B cell (primary cell): ENCODE measurements around the gene PRKCA. TPM values are rescaled to one million over a fixed set of nuclear protein-coding genes. Genes with fewer than 3 reads are reported as not detected.

Experiments used
- ATAC-seq: fragments of 200-7000 bp; cut with Tn5 transposase; one replicate; pipeline ENCODE4 v1.10.0; 2021; ENCODE audit warnings: low read depth, mild to moderate bottlenecking, moderate number of reproducible peaks, moderate library complexity
- CTCF ChIA-PET: fragments of 350-600 bp; sonication (Branson Sonifier 250); formaldehyde crosslinking; loops from one replicate; lab custom pipeline; 2021; ENCODE audit warnings: antibody characterized with exemption, inconsistent platforms; lab: Charles Lee
- POLR2A ChIA-PET: fragments of 350-600 bp; sonication (Branson Sonifier 250); formaldehyde crosslinking; loops from one replicate; lab custom pipeline; 2021; ENCODE audit warnings: antibody characterized with exemption; lab: Charles Lee
- DNase-seq: peaks from one replicate; pipeline ENCODE4 v3.0.0; 2013
- H2AFZ ChIP-seq: 2 replicates; pipeline ENCODE4 v1.6.1; 2012; ENCODE audit warnings: mild to moderate bottlenecking, low read depth, low read length; ENCODE audit not compliant: insufficient read depth, poor library complexity, severe bottlenecking
- H3K27ac ChIP-seq, 2 donors: 1 replicate in 1 of 2; 2 replicates in 1 of 2; pipeline ENCODE4 v1.5.1; 2012 to 2013; ENCODE audit warnings: low read length in 2 of 2, mild to moderate bottlenecking in 2 of 2, moderate library complexity in 1 of 2
- H3K27me3 ChIP-seq, 4 experiments: fragments of 200-600 bp in 1 of 4; sonication (generic) in 1 of 4; replicated peaks in 1 of 4; 1 replicate in 2 of 4; 2 replicates in 2 of 4; pipeline versions ENCODE4 v1.6.1 to v1.7.0; 2013 to 2016; ENCODE audit warnings: low read length in 3 of 4, mild to moderate bottlenecking in 2 of 4, mixed read lengths in 1 of 4, moderate library complexity in 1 of 4; ENCODE audit not compliant: insufficient read depth in 4 of 4, control insufficient read depth in 3 of 4; ENCODE audit errors: control extremely low read depth in 1 of 4
- H3K36me3 ChIP-seq, 2 experiments: replicated peaks in 1 of 2; 1 replicate in 1 of 2; 2 replicates in 1 of 2; pipeline versions ENCODE4 v1.6.1 to v1.7.1; 2013; ENCODE audit warnings: low read length in 1 of 2; ENCODE audit not compliant: insufficient read depth in 2 of 2, control insufficient read depth in 1 of 2; ENCODE audit errors: control extremely low read depth in 1 of 2, extremely low read depth in 1 of 2
- H3K4me1 ChIP-seq, 2 donors: fragments of 200-600 bp in 1 of 2; sonication (generic) in 1 of 2; 1 replicate in 1 of 2; 2 replicates in 1 of 2; pipeline versions ENCODE4 v1.5.1 to v1.6.1; 2013 to 2017; ENCODE audit warnings: low read length in 2 of 2; ENCODE audit not compliant: control insufficient read depth in 2 of 2, insufficient read depth in 2 of 2
- H3K4me2 ChIP-seq: replicated peaks from 2 replicates; pipeline ENCODE3; 2012; ENCODE audit warnings: mild to moderate bottlenecking, low read depth, low read length; ENCODE audit not compliant: poor library complexity, severe bottlenecking
- H3K4me3 ChIP-seq, 5 experiments: fragments of 200-600 bp in 1 of 5; sonication (generic) in 1 of 5; 1 replicate in 3 of 5; 2 replicates in 2 of 5; pipeline versions ENCODE4 v1.5.1 to v1.7.0; 2011 to 2016; ENCODE audit warnings: low read length in 4 of 5, mild to moderate bottlenecking in 4 of 5, low read depth in 2 of 5, control low read depth in 1 of 5, moderate library complexity in 1 of 5; ENCODE audit not compliant: insufficient read depth in 1 of 5; ENCODE audit errors: control extremely low read depth in 1 of 5, extremely low read depth in 1 of 5
- H3K79me2 ChIP-seq: fragments of 200-600 bp; sonication (generic); one replicate; pipeline ENCODE4 v1.6.0; 2016; ENCODE audit warnings: low read length; ENCODE audit not compliant: control insufficient read depth, insufficient read depth
- H3K9ac ChIP-seq: fragments of 200-600 bp; sonication (generic); 2 replicates; pipeline ENCODE4 v1.6.1; 2017; ENCODE audit warnings: mild to moderate bottlenecking, low read length, moderate library complexity
- H3K9me3 ChIP-seq, 3 donors: one replicate each; pipeline versions ENCODE4 v1.6.1 to v1.7.1; 2013; ENCODE audit warnings: low read length in 2 of 3; ENCODE audit not compliant: control insufficient read depth in 2 of 3, insufficient read depth in 1 of 3; ENCODE audit errors: control extremely low read depth in 1 of 3
- H4K20me1 ChIP-seq: 2 replicates; pipeline ENCODE4 v1.6.0; 2012; ENCODE audit warnings: mild to moderate bottlenecking, low read length; ENCODE audit not compliant: insufficient read depth, control insufficient read depth, poor library complexity, severe bottlenecking
- H3K27ac Mint-ChIP-seq: one replicate; pipeline ENCODE4 v1.8.0; 2021; ENCODE audit warnings: mixed read lengths
- H3K27me3 Mint-ChIP-seq: one replicate; pipeline ENCODE4 v1.8.0; 2021; ENCODE audit warnings: mixed read lengths
- H3K4me1 Mint-ChIP-seq: one replicate; pipeline ENCODE4 v1.8.0; 2021; ENCODE audit warnings: mixed read lengths
- H3K4me3 Mint-ChIP-seq: one replicate; pipeline ENCODE4 v1.8.0; 2021; ENCODE audit warnings: mixed read lengths
- H3K9me3 Mint-ChIP-seq: one replicate; pipeline ENCODE4 v1.8.0; 2022; ENCODE audit warnings: mixed read lengths; ENCODE audit not compliant: insufficient read depth
- CTCF ChIP-seq: fragments of 200-600 bp; IDR thresholded peaks from one replicate; pipeline ENCODE4 v1.8.0; 2022; ENCODE audit warnings: antibody characterized with exemption, mild to moderate bottlenecking
- EZH2 ChIP-seq: IDR thresholded peaks from 2 replicates; pipeline ENCODE4 v1.6.1; 2012; ENCODE audit warnings: borderline replicate concordance, low read depth, mild to moderate bottlenecking, moderate library complexity, low read length; ENCODE audit not compliant: insufficient read depth, poor library complexity, severe bottlenecking
- WGBS: methylation state at CpG from one replicate; pipeline ENCODE4 v1.1.5; 2013; ENCODE audit warnings: missing lambda C conversion rate; ENCODE audit not compliant: insufficient coverage; 5-methylcytosine and 5-hydroxymethylcytosine counted together
- intact Hi-C: fragments of 100-400 bp; cut with micrococcal nuclease; formaldehyde crosslinking; loops from one replicate; pipeline ENCODE4 v1.10.0; 2022
- polyA plus RNA-seq: library from polyadenylated mRNA; depleted of rRNA; stranded (reverse); fragments of >200 nt; gene quantifications from 2 replicates; pipeline ENCODE4 v1.2.3, GENCODE V29; 2012
- total RNA-seq, 2 donors: library from RNA; stranded (reverse); fragments of 120-200 nt in 1 of 2; gene quantifications; 1 replicate in 1 of 2; 2 replicates in 1 of 2; pipeline versions ENCODE4 v1.2.3 to v1.2.4, GENCODE V29; 2013 to 2022

Gene PRKCA
- total and polyA plus RNA-seq, 2 donors (not counting 1 experiment from before 2014, with no cell fraction given) = 0.33 to 7.7 TPM

DNA sequence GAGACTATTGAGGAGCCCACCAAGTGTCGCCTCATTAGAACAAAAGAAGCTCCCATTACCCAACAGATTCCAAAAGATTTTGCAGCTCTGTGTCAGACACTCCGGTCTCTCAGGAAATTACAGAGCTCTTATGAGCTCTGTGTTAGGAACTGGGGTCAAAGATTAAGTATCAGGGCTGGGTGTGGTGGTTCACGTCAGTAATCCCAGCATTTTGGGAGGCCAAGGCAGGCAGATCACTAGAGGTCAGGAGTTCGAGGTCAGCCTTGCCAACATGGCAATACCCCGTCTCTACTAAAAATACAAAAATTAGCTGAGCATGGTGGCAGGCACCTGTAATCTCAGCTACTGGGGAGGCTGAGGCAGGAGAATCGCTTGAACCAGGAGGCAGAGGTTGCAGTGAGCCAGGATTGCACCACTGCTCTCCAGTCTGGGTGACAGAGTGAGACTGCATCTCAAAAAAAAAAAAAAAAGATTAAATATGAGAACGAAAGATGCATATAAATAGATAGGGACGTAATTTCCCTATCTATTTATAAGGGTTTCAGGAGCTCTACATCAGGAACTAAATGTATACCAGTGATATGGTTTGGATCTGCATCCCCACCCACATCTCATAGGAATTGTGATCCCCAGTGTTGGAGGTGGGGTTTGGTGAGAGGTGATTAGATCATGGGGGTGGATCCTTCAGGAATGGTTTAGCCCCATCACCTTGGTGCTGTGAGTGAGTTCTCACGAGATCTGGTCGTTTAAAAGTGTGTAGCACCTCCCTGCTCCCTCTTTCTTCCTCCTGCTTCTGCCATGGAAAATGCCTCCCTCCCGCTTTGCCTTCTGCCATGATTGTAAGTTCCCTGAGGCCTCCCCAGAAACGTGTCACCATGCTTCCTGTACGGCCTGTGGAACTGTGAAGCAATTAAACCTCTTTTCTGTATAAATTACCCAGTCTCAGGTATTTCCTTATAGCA, 111.4 kb downstream of the PRKCA start:
- Histone ChIP-seq H3K9me3 (no peaks in the 10 kb centered on the region), H3K79me2 (no peaks in the 10 kb centered on the region), H3K36me3 (no peaks in the 10 kb centered on the region), H3K4me1 (no peaks in the 10 kb centered on the region), H3K27me3 (no peaks in the 10 kb centered on the region), H3K4me3 (no peak overlapping the region), H4K20me1 (no peaks in the 10 kb centered on the region), H3K27ac (no peak overlapping the region), H2AFZ (no peak overlapping the region), H3K4me2 (no peak overlapping the region), H3K9ac (no peak overlapping the region)
- H3K27me3 Mint-ChIP-seq = peaks cover 3% of the 10 kb centered on the region
- H3K4me3 Mint-ChIP-seq = no peak overlapping the region
- ChIA-PET POLR2A (no interaction called here), CTCF (no interaction called here)
- no peak overlapping the region for H3K27ac Mint-ChIP-seq
- intact Hi-C loops = no loop called here
- TF ChIP-seq CTCF (no peak), EZH2 (no peak)
- 90% methylated on average over 10 of the region's 13 CpGs for WGBS
- no peaks in the 10 kb centered on the region for H3K4me1 Mint-ChIP-seq
- H3K9me3 Mint-ChIP-seq = no peaks in the 10 kb centered on the region
- ATAC-seq (no peak), DNase-seq (no peak)

DNA sequence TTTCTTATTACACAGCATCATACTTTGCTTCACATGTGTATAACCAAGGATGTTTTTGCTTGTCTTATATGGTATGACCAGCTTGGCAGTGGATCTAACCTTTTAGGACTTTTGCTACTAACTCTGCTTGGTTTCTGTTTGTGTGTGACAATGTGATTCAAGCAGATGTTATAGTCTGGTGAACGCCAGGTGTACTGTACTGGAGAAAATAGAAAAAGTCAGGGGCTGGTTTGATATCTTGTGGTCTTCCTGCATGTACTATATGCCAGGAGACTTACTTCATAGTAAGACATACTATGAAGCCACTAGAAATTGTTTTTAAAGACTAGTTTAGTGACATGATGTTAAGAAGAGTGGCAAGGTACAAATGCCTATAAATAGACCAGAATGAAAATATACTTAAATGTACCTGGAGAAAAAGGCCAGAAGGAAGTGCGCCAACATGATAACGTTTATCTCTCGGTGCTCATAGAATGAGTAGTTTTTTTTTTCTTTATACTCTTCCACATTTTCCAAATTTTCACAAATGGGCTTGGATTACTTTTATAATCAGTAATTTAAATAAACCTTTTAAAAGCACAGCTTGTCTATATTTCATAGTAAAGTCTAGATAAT, 112.3 kb downstream of the PRKCA start:
- no peak overlapping the region for H2AFZ ChIP-seq
- no CpG with 5 or more reads among the region's 4 CpGs for WGBS
- H3K9me3 ChIP-seq = no peaks in the 10 kb centered on the region
- TF ChIP-seq CTCF (no peak), EZH2 (no peak)
- POLR2A ChIA-PET = no interaction called here
- H3K27ac ChIP-seq = no peak overlapping the region
- H3K36me3 ChIP-seq = no peaks in the 10 kb centered on the region
- no peak overlapping the region for H3K4me2 ChIP-seq
- no peak overlapping the region for H3K9ac ChIP-seq
- no peak for ATAC-seq
- H3K9me3 Mint-ChIP-seq = no peaks in the 10 kb centered on the region
- no peak for DNase-seq
- no peak overlapping the region for H3K27ac Mint-ChIP-seq
- no peak overlapping the region for H3K4me3 ChIP-seq
- H4K20me1 ChIP-seq = no peaks in the 10 kb centered on the region
- no peak overlapping the region for H3K4me3 Mint-ChIP-seq
- no peaks in the 10 kb centered on the region for H3K4me1 Mint-ChIP-seq
- H3K27me3 Mint-ChIP-seq = peaks cover 3% of the 10 kb centered on the region
- CTCF ChIA-PET = no interaction called here
- H3K4me1 ChIP-seq = no peaks in the 10 kb centered on the region
- intact Hi-C loops = no loop called here
- H3K79me2 ChIP-seq = no peaks in the 10 kb centered on the region
- no peaks in the 10 kb centered on the region for H3K27me3 ChIP-seq
